Ovary (tissue), 9 donors: ENCODE results near the gene CD300LF. TPM values are rescaled to one million over a fixed set of nuclear protein-coding genes. Genes with fewer than 3 reads are reported as not detected.

ENCODE experiments used
- DNase-seq, 5 donors: peaks; one replicate each; pipeline ENCODE4 v3.0.0-alpha.2; 2019 to 2020
- H3K27ac ChIP-seq, 2 donors: fragments of 200-600 bp; one replicate each; pipeline versions ENCODE4 v1.5.1 to v1.8.0; 2019 to 2022
- H3K27me3 ChIP-seq: fragments of 200-600 bp; one replicate; pipeline ENCODE4 v1.8.0; 2022
- H3K36me3 ChIP-seq: fragments of 200-600 bp; sonication (generic); one replicate; pipeline ENCODE4 v1.5.1; 2019
- H3K4me1 ChIP-seq: one replicate; pipeline ENCODE4 v1.8.1; 2013; ENCODE audit warnings: mild to moderate bottlenecking, moderate library complexity; ENCODE audit not compliant: insufficient read depth
- H3K4me3 ChIP-seq: fragments of 200-600 bp; sonication (generic); one replicate; pipeline ENCODE4 v1.5.1; 2017
- H3K9me3 ChIP-seq, 2 donors: fragments of 200-600 bp in 1 of 2; sonication (generic) in 1 of 2; one replicate each; pipeline versions ENCODE4 v1.5.1 to v1.8.1; 2013 to 2019; ENCODE audit warnings: mild to moderate bottlenecking in 1 of 2, moderate library complexity in 1 of 2
- CTCF ChIP-seq, 3 donors: fragments of 450-650 bp in 2 of 3; fragments of 200-600 bp in 1 of 3; IDR thresholded peaks; one replicate each; pipeline versions ENCODE4 v1.5.1 to v1.8.0; 2016 to 2022; ENCODE audit warnings: antibody characterized with exemption in 3 of 3, mild to moderate bottlenecking in 1 of 3
- EP300 ChIP-seq: sonication (generic); formaldehyde crosslinking; IDR thresholded peaks from one replicate; pipeline ENCODE4 v1.6.1; 2017; ENCODE audit warnings: antibody characterized with exemption
- POLR2A ChIP-seq: fragments of 450-650 bp; IDR thresholded peaks from one replicate; pipeline ENCODE4 v1.6.1; 2017; ENCODE audit warnings: antibody characterized with exemption, mild to moderate bottlenecking, moderate library complexity
- WGBS, 3 donors: extraction: QIAGEN DNeasy Blood & Tissue Kit in 1 of 3; methylation state at CpG; one replicate each; pipeline versions ENCODE4 v1.1.5 to v1.1.7; 2013 to 2017; 5-methylcytosine and 5-hydroxymethylcytosine counted together
- intact Hi-C, 4 donors: fragments of 100-400 bp; cut with DNase I; formaldehyde crosslinking; loops; one replicate each; pipeline versions ENCODE4 v1.11.0 to v1.15.1; 2022 to 2023
- polyA plus RNA-seq, 2 donors: library from polyadenylated mRNA; stranded (reverse); fragments of 200-250 nt in 1 of 2; fragments of 350-450 nt in 1 of 2; fragmentation: Illumina TruSeq in 1 of 2; extraction: RNeasy Lipid Tissue Mini Kit (QIAGEN cat#74804) in 1 of 2; gene quantifications; one replicate each; pipeline ENCODE4 v1.2.3, GENCODE V29; 2013 to 2014
- total RNA-seq, 7 donors: library from RNA; depleted of rRNA in 2 of 7; stranded (reverse); fragments of >200 nt in 2 of 7; fragmentation: NEBNext Ultra II Directional in 3 of 7; extraction: Animal tissue kit (Norgen Biotek cat#: 25700) in 3 of 7; gene quantifications; one replicate each; pipeline versions ENCODE4 v1.1.0 to v1.2.4, GENCODE V29; 2016 to 2023
- donor health status: DM: no; HTN: no; CAD: no; lungs with moderate emphysema.
- donor health status: DM: no; HTN: no; CAD: no.
- donor health status: Bipolar disorder and iron deficiency.
- donor health status: DM: yes; HTN: yes; CAD: no.
- donor health status: DM: no; HTN: no; CAD: no.
- donor health status: DM: yes; HTN: yes; CAD: no.

CD300LF gene
- total and polyA plus RNA-seq, 9 donors: 0.23 to 3.9 (median 0.39) TPM; not detected in 1

DNA sequence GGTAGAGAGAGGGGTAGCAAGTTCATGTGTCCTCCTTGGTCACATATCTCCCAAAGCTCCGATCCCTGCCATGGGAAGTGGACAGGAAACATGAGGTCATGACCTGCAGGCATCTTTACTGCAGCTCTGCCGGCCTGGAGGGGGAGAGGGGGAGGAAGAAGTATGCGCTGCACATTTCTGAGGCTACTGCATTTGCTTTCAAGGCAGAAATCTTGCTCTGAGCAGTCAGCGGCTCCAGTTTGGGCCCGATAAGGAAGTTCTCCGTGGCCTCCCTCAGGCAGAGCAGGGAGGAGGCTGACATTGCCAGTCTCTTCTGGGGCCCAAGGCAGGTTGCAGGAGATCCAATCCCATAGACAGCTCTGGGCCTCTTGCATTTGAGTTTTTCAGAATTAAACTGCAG lies 34.2 kb upstream of the CD300LF start:
- Histone ChIP-seq H3K27me3 (no peaks in the 10 kb centered on the region), H3K36me3 (no peaks in the 10 kb centered on the region), H3K4me1 (peaks cover 10% of the 10 kb centered on the region), H3K9me3 (no peaks in the 10 kb centered on the region), H3K4me3 (no peak overlapping the region), H3K27ac (peak overlapping the region in 1 of 2 donors; percentile 23)
- intact Hi-C loops: loop anchor here in 3 of 4 donors (5.0 to 10.0 kb wide), 3 partner anchors 115 to 532 kb away; partner anchors contain the start of gene TTYH2 (in 1 of the 3)
- no peak for TF ChIP-seq CTCF (IDR thresholded peaks at IDR 0.05)
- TF ChIP-seq POLR2A: no peak
- TF ChIP-seq EP300: no peak
- peak in 1 of 5 donors; percentile 23 for DNase-seq
- 13 to 19% (median 17%) methylated on average over 6 of the region's 6 CpGs for WGBS, 3 donors

DNA sequence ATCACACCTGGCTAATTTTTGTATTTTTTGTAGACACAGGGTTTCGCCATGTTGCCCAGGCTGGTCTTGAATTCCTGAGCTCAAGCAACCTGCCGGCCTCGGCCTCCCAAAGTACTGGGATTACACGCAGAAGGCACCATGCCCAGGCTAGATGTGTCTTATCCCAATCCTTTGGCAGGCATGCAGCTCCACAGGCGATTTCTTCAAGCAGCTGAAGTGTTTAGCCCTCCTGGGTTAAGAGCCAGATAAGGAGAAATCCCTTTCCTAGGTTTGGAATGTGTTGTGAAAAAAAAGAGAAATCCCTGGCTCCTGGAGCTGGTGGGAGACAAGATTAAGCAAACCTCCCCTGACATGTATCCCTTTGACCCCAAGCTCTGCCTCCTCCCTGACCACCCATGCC lies 33.7 kb upstream of the CD300LF start:
- WGBS, 3 donors: 34 to 55% (median 37%) methylated on average over 5 of the region's 5 CpGs
- DNase-seq: peak in 1 of 5 donors; percentile 51
- intact Hi-C loops: loop anchor here in 3 of 4 donors (5.0 to 10.0 kb wide), 3 partner anchors 116 to 532 kb away; partner anchors contain the start of gene TTYH2 (in 1 of the 3)
- Histone ChIP-seq H3K27ac (peak overlapping the region in 1 of 2 donors; percentile 23), H3K9me3 (no peaks in the 10 kb centered on the region), H3K27me3 (no peaks in the 10 kb centered on the region), H3K36me3 (no peaks in the 10 kb centered on the region), H3K4me1 (peaks cover 9% of the 10 kb centered on the region), H3K4me3 (no peak overlapping the region)
- TF ChIP-seq POLR2A: no peak
- no peak for TF ChIP-seq CTCF (IDR thresholded peaks at IDR 0.05)
- TF ChIP-seq EP300: no peak

DNA sequence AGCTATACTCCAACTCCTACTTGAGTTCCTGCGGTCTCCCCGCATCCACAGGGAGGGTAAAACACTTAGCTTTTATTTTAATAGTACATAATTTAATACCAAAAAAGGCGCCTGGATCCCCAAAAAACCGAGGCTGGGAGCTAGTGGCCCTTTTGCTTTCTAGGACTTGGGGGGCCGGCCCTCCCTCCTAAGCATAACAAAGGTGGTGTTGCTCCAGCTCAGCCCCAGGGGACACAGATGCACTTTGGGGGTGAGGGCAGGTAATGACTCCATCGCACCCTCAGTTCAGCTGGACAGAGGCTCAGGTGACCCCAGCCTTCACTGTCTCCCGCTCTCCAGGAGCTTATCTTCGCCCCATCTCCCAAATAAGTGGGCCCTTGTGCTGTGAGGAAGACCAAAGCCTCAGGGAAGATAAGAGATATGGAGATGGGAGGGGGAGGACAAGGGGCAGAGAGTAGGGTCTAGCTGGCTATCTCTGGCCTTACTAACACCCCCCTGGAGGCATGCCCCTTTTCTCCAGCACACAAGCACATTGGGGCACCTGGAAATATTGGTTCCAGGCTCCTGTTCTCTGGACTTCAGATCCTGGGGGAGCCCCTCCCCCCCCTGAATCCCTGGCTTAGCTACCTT lies 32.9 kb upstream of the CD300LF start:
- intact Hi-C loops: loop anchor here in 3 of 4 donors (5.0 to 10.0 kb wide), 3 partner anchors 117 to 531 kb away; partner anchors contain the start of gene TTYH2 (in 1 of the 3)
- peaks cover 8% of the 10 kb centered on the region for H3K4me1 ChIP-seq
- no peak overlapping the region for H3K27ac ChIP-seq
- WGBS, 3 donors: 82 to 89% (median 88%) methylated on average over 8 of the region's 8 CpGs
- H3K36me3 ChIP-seq: no peaks in the 10 kb centered on the region
- TF ChIP-seq EP300 (no peak), CTCF (IDR thresholded peaks at IDR 0.05) (no peak), POLR2A (no peak)
- no peak overlapping the region for H3K4me3 ChIP-seq
- peak in 1 of 5 donors; percentile 23 for DNase-seq
- no peaks in the 10 kb centered on the region for H3K9me3 ChIP-seq
- H3K27me3 ChIP-seq: no peaks in the 10 kb centered on the region

- no peaks in the 10 kb centered on the region for H3K27me3 ChIP-seq
- H3K9me3 ChIP-seq: no peaks in the 10 kb centered on the region
- no peaks in the 10 kb centered on the region for H3K36me3 ChIP-seq
- TF ChIP-seq POLR2A: no peak
- peak; percentile 67 to 93 (median 88) for TF ChIP-seq CTCF (IDR thresholded peaks at IDR 0.05)
- WGBS, 3 donors: 40 to 47% (median 44%) methylated on average over 19 to 24 of the region's 24 CpGs
- intact Hi-C loops: loop anchor here in 3 of 4 donors (5.0 to 10.0 kb wide), 4 partner anchors 117 to 530 kb away; partner anchors contain the start of gene TTYH2 (in 1 of the 3)
- no peak overlapping the region for H3K27ac ChIP-seq
- no peak overlapping the region for H3K4me3 ChIP-seq
- DNase-seq: peak; percentile 61 to 89 (median 82)
- peaks cover 4% of the 10 kb centered on the region for H3K4me1 ChIP-seq
These were observed 32.2 kb upstream of the CD300LF start for GRCh38 chr17:74744714-74745547.
